Measurements from ENCODE around the gene POMT1.

The POMT1 gene

GRCh38 chr9:131528886-131529505 is 26.3 kb downstream of the POMT1 start:
- Histone ChIP-seq H3K9me3 (replicated peaks in 1 of 2; ENCODE audit: control insufficient read depth in 2 of 2, insufficient read depth in 1 of 2, low read depth in 1 of 2, low read length in 2 of 2) (no peaks in the 10 kb centered on the region), H4K91ac (ENCODE audit: low read depth, low read length, poor library complexity) (no peak overlapping the region), H3K36me3 (replicated peaks in 1 of 2; ENCODE audit: control insufficient read depth in 2 of 2, insufficient read depth in 2 of 2, low read length in 2 of 2) (peaks cover 47 to 65% of the 10 kb centered on the region in 2 donors)

DNA sequence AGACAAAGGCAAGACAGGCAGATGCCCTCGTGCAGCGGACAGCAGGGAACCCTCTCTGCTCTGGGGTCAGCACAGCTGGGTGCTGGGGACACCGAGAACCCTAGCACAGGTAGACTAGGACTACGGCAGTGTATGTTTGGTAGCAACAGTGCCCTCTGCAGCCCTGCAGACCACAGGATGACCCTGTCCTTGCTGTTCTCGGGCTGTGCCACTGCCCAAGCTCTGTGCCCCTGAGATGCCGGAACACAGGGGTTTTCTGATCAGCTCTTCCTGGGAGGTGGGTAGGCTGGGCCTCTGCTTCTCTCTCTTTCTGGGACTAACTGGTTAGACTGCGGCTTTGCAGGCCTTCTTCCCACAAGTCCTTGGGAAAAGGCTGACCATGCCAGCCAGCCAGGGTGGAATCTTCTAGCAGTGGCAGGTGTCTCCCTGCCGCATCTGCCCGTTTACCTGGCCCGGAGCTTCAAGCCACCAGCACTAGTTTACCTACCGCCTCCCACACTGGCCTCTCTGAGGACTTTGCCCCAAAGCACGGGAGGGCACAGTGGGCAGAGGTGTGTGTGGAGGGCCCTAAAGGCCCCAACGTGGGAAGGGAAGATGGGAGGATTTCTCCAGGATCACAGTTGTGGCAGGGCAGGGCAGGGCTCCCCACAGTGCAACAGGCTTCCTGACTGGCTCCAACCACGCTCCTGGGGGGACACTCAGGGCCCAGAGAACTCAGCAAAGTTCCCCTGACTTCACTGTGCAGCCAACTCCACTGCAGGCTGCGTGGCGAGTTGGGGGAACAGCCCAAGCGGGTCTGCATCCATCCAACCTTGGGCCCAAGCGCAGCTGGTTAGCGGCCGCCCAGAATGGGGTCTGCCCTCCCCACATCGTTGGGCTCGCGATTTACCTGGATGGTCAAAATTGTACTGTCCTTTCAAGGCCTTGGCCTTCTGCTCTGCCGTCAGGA is 27.2 kb downstream of the POMT1 start:
- no peaks in the 10 kb centered on the region for H3K27me3 ChIP-seq (ENCODE audit: control insufficient read depth in 3 of 3, insufficient read depth in 3 of 3, low read depth in 1 of 3, low read length in 3 of 3)
- H2BK120ac ChIP-seq (ENCODE audit: low read depth, low read length), result no peak overlapping the region
- peak overlapping the region; percentile 99 for H2AFZ ChIP-seq (ENCODE audit: low read length)
- H4K91ac ChIP-seq (ENCODE audit: low read depth, low read length, poor library complexity), result no peak overlapping the region
- H3K9me3 ChIP-seq (replicated peaks in 1 of 2; ENCODE audit: control insufficient read depth in 2 of 2, insufficient read depth in 1 of 2, low read depth in 1 of 2, low read length in 2 of 2), result no peaks in the 10 kb centered on the region
- peak overlapping the region; percentile 91 for H3K9ac ChIP-seq (ENCODE audit: low read depth, low read length, poor library complexity)
- peak overlapping the region; percentile 78 for H3K4ac ChIP-seq (ENCODE audit: low read length)
- H3K4me2 ChIP-seq (ENCODE audit: insufficient read depth, low read length, poor library complexity, severe bottlenecking), result peak overlapping the region; percentile 90
- H3K79me1 ChIP-seq (ENCODE audit: low read depth, low read length), result peaks cover 14% of the 10 kb centered on the region
- DNase-seq (ENCODE audit: low spot score), result no peak
- H2BK15ac ChIP-seq (ENCODE audit: low read length), result no peak overlapping the region
- H2BK12ac ChIP-seq (ENCODE audit: low read length), result no peak overlapping the region
- peak overlapping the region; percentile 93 for H3K18ac ChIP-seq (ENCODE audit: low read length)
- H4K8ac ChIP-seq (ENCODE audit: low read depth, low read length), result peak overlapping the region; percentile 78
- peaks cover 39 to 56% of the 10 kb centered on the region in 2 donors for H3K36me3 ChIP-seq (replicated peaks in 1 of 2; ENCODE audit: control insufficient read depth in 2 of 2, insufficient read depth in 2 of 2, low read length in 2 of 2)
- peaks cover 8% of the 10 kb centered on the region in 2 donors for H3K4me1 ChIP-seq (ENCODE audit: control insufficient read depth in 2 of 2, insufficient read depth in 1 of 2, low read depth in 1 of 2, low read length in 2 of 2)
- H3K14ac ChIP-seq (ENCODE audit: low read length), result no peak overlapping the region
- peak overlapping the region; percentile 94 for H3K4me3 ChIP-seq (ENCODE audit: low read length in 2 of 2)
- no peak overlapping the region for H3K27ac ChIP-seq (replicated peaks; ENCODE audit: low read length)
- peak overlapping the region; percentile 54 for H2BK5ac ChIP-seq (ENCODE audit: low read length)
- no CpG with 5 or more reads among the region's 24 CpGs for WGBS, 2 donors (ENCODE audit: extremely low coverage in 2 of 2, insufficient read length in 2 of 2, insufficient replicate concordance in 1 of 2)
- peak overlapping the region; percentile 87 for H3K23ac ChIP-seq (ENCODE audit: low read depth, low read length, poor library complexity)
- peak overlapping the region; percentile 89 for H2AK5ac ChIP-seq (ENCODE audit: low read depth, low read length)

More at GRCh38 chr9:131528886-131529505, 26.3 kb downstream of the POMT1 start:
- Histone ChIP-seq H2BK120ac (ENCODE audit: low read depth, low read length) (no peak overlapping the region), H3K27ac (replicated peaks; ENCODE audit: low read length) (no peak overlapping the region), H3K27me3 (ENCODE audit: control insufficient read depth in 3 of 3, insufficient read depth in 3 of 3, low read depth in 1 of 3, low read length in 3 of 3) (no peaks in the 10 kb centered on the region), H2BK5ac (ENCODE audit: low read length) (no peak overlapping the region), H3K14ac (ENCODE audit: low read length) (peak overlapping the region; percentile 31), H2AK5ac (ENCODE audit: low read depth, low read length) (no peak overlapping the region), H2BK15ac (ENCODE audit: low read length) (no peak overlapping the region), H3K4me2 (ENCODE audit: insufficient read depth, low read length, poor library complexity, severe bottlenecking) (no peak overlapping the region), H3K4ac (ENCODE audit: low read length) (no peak overlapping the region), H3K23ac (ENCODE audit: low read depth, low read length, poor library complexity) (peak overlapping the region; percentile 58), H2AFZ (ENCODE audit: low read length) (no peak overlapping the region), H3K4me1 (ENCODE audit: control insufficient read depth in 2 of 2, insufficient read depth in 1 of 2, low read depth in 1 of 2, low read length in 2 of 2) (peaks cover 8% of the 10 kb centered on the region in 2 donors), H4K8ac (ENCODE audit: low read depth, low read length) (no peak overlapping the region), H3K9ac (ENCODE audit: low read depth, low read length, poor library complexity) (no peak overlapping the region), H3K4me3 (ENCODE audit: low read length in 2 of 2) (peak overlapping the region; percentile 12 to 94), H3K18ac (ENCODE audit: low read length) (no peak overlapping the region), H3K79me1 (ENCODE audit: low read depth, low read length) (peaks cover 16% of the 10 kb centered on the region), H2BK12ac (ENCODE audit: low read length) (no peak overlapping the region)
- no CpG with 5 or more reads among the region's 35 CpGs for WGBS, 2 donors (ENCODE audit: extremely low coverage in 2 of 2, insufficient read length in 2 of 2, insufficient replicate concordance in 1 of 2)
- no peak for DNase-seq (ENCODE audit: low spot score)

- H2BK15ac ChIP-seq (ENCODE audit: low read length), result no peak overlapping the region
- H3K4ac ChIP-seq (ENCODE audit: low read length), result peak overlapping the region; percentile 78
- H3K14ac ChIP-seq (ENCODE audit: low read length), result no peak overlapping the region
- peak overlapping the region; percentile 99 for H2AFZ ChIP-seq (ENCODE audit: low read length)
- H3K4me1 ChIP-seq (ENCODE audit: control insufficient read depth in 2 of 2, insufficient read depth in 1 of 2, low read depth in 1 of 2, low read length in 2 of 2), result peaks cover 8% of the 10 kb centered on the region in 2 donors
- H3K9me3 ChIP-seq (replicated peaks in 1 of 2; ENCODE audit: control insufficient read depth in 2 of 2, insufficient read depth in 1 of 2, low read depth in 1 of 2, low read length in 2 of 2), result no peaks in the 10 kb centered on the region
- DNase-seq (ENCODE audit: low spot score), result peak; percentile 18
- H3K79me1 ChIP-seq (ENCODE audit: low read depth, low read length), result peaks cover 14% of the 10 kb centered on the region
- WGBS, 2 donors (ENCODE audit: extremely low coverage in 2 of 2, insufficient read length in 2 of 2, insufficient replicate concordance in 1 of 2), result no CpG with 5 or more reads among the region's 29 CpGs
- peaks cover 36 to 50% of the 10 kb centered on the region in 2 donors for H3K36me3 ChIP-seq (replicated peaks in 1 of 2; ENCODE audit: control insufficient read depth in 2 of 2, insufficient read depth in 2 of 2, low read length in 2 of 2)
- no peak overlapping the region for H2BK120ac ChIP-seq (ENCODE audit: low read depth, low read length)
- peak overlapping the region; percentile 54 for H2BK5ac ChIP-seq (ENCODE audit: low read length)
- peak overlapping the region; percentile 94 for H3K4me3 ChIP-seq (ENCODE audit: low read length in 2 of 2)
- H4K8ac ChIP-seq (ENCODE audit: low read depth, low read length), result peak overlapping the region; percentile 78
- no peaks in the 10 kb centered on the region for H3K27me3 ChIP-seq (ENCODE audit: control insufficient read depth in 3 of 3, insufficient read depth in 3 of 3, low read depth in 1 of 3, low read length in 3 of 3)
- peak overlapping the region; percentile 87 for H3K23ac ChIP-seq (ENCODE audit: low read depth, low read length, poor library complexity)
- no peak overlapping the region for H4K91ac ChIP-seq (ENCODE audit: low read depth, low read length, poor library complexity)
- no peak overlapping the region for H3K27ac ChIP-seq (replicated peaks; ENCODE audit: low read length)
- H3K18ac ChIP-seq (ENCODE audit: low read length), result peak overlapping the region; percentile 93
- peak overlapping the region; percentile 89 for H2AK5ac ChIP-seq (ENCODE audit: low read depth, low read length)
- H3K4me2 ChIP-seq (ENCODE audit: insufficient read depth, low read length, poor library complexity, severe bottlenecking), result peak overlapping the region; percentile 90
- no peak overlapping the region for H2BK12ac ChIP-seq (ENCODE audit: low read length)
- peak overlapping the region; percentile 91 for H3K9ac ChIP-seq (ENCODE audit: low read depth, low read length, poor library complexity)
These were observed 27.8 kb downstream of the POMT1 start for GRCh38 chr9:131530546-131530919.

Measured in neuronal stem cell (in vitro differentiated cells).